Type B pancreatic cell (in vitro differentiated cells): Measurements from ENCODE around the gene DARS1. TPM values are rescaled to one million over a fixed set of nuclear protein-coding genes. Genes with fewer than 3 reads are reported as not detected.

ENCODE experiments used
- DNase-seq: peaks from one replicate; pipeline ENCODE4 v3.0.0; 2021; ENCODE audit warnings: mixed read lengths; ENCODE audit not compliant: unreplicated experiment; ENCODE audit errors: extremely low spot score
- H3K27ac Mint-ChIP-seq: 2 replicates; pipeline ENCODE4 v1.8.0; 2021; ENCODE audit warnings: mild to moderate bottlenecking, mixed read lengths
- H3K27me3 Mint-ChIP-seq: 2 replicates; pipeline ENCODE4 v1.8.0; 2021; ENCODE audit warnings: mixed read lengths
- H3K36me3 Mint-ChIP-seq: 2 replicates; pipeline ENCODE4 v1.8.0; 2021; ENCODE audit warnings: mixed read lengths
- H3K4me1 Mint-ChIP-seq: one replicate; pipeline ENCODE4 v1.8.0; 2021; ENCODE audit warnings: mixed read lengths; ENCODE audit not compliant: unreplicated experiment
- H3K4me3 Mint-ChIP-seq: 2 replicates; pipeline ENCODE4 v1.8.0; 2021; ENCODE audit warnings: mild to moderate bottlenecking, mixed read lengths
- H3K9me3 Mint-ChIP-seq: 2 replicates; pipeline ENCODE4 v1.8.0; 2021; ENCODE audit warnings: mixed read lengths
- total RNA-seq: library from RNA; stranded (reverse); gene quantifications from 2 replicates; pipeline ENCODE4 v1.2.1, GENCODE V29; 2021; ENCODE audit warnings: low replicate concordance
- TF ChIP-seq, protein P1 (sequence below): fragments of 200-600 bp; sonication (generic); conservative IDR thresholded peaks from 2 replicates; pipeline ENCODE4 v1.5.0; 2021; ENCODE audit warnings: antibody characterized with exemption, mild to moderate bottlenecking

DARS1 gene
- total RNA-seq, 1 donor from 2014 or later = 58.4 TPM

DNA sequence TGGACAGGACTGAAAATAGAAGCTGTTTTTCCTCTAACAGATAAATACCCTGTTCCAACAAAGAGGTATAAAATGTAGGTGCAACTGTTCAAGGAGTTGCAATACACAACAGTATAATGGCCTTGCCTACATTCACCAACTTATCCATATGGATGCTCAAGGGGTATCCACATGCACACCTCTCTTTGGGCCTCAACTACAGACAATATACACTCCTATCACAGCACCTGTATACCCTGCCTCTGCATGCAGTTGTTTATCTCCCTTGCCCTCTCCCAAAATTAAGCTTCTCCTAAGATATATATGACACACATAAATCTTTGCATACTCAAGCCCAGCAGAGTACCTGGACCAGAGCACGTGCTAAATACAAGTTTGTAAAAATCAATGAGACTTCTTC lies 37.3 kb downstream of the DARS1 start:
- H3K4me3 Mint-ChIP-seq = no peak overlapping the region
- TF ChIP-seq, protein P1, sequence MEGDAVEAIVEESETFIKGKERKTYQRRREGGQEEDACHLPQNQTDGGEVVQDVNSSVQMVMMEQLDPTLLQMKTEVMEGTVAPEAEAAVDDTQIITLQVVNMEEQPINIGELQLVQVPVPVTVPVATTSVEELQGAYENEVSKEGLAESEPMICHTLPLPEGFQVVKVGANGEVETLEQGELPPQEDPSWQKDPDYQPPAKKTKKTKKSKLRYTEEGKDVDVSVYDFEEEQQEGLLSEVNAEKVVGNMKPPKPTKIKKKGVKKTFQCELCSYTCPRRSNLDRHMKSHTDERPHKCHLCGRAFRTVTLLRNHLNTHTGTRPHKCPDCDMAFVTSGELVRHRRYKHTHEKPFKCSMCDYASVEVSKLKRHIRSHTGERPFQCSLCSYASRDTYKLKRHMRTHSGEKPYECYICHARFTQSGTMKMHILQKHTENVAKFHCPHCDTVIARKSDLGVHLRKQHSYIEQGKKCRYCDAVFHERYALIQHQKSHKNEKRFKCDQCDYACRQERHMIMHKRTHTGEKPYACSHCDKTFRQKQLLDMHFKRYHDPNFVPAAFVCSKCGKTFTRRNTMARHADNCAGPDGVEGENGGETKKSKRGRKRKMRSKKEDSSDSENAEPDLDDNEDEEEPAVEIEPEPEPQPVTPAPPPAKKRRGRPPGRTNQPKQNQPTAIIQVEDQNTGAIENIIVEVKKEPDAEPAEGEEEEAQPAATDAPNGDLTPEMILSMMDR = no peak
- no peaks in the 10 kb centered on the region for H3K27me3 Mint-ChIP-seq
- H3K9me3 Mint-ChIP-seq = no peaks in the 10 kb centered on the region
- peak overlapping the region; percentile 80 for H3K27ac Mint-ChIP-seq
- no peak for DNase-seq
- H3K36me3 Mint-ChIP-seq = peaks cover 31% of the 10 kb centered on the region
- peaks cover 8% of the 10 kb centered on the region for H3K4me1 Mint-ChIP-seq

DNA sequence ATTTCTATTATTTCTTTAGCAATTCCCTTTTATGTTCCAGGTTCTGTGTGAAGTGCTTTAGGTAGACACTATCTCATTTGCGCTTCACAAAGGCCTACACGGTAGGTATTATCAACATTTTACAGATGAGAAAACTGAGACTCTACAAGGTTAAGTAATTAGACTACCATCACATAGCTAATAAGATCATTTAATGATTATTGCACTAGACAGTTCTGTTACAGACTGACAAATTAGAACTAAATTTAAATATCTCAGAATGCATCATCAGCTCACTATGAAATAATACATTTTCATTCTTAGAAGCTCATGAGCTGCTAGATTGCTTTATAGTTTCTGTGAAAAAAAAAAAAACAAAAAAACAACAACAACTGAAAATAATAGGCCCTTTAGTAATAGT lies 37.9 kb downstream of the DARS1 start:
- TF ChIP-seq, protein P1 = no peak
- Mint-ChIP-seq H3K9me3 (no peaks in the 10 kb centered on the region), H3K36me3 (peaks cover 34% of the 10 kb centered on the region), H3K27me3 (no peaks in the 10 kb centered on the region), H3K4me3 (no peak overlapping the region), H3K4me1 (peaks cover 8% of the 10 kb centered on the region), H3K27ac (no peak overlapping the region)
- no peak for DNase-seq

DNA sequence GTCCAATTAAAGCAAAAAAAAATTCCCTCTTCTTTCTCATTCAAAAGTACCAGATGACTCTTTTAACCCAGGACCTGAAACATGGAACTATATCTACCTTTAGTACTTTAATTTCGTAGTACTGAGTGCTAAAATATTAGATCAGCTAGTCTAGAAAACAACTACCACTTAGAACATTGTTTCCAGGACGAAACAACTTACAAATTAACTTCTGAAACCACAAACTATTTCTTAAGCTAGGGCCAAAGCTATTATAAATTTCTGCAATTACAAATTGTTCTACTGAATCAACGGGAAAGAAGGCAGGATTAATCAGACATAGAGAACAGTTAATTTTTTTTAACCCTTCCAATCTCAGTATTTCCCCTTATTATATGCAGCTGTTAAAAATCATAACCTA lies 39.9 kb downstream of the DARS1 start:
- H3K4me3 Mint-ChIP-seq = no peak overlapping the region
- peaks cover 3% of the 10 kb centered on the region for H3K4me1 Mint-ChIP-seq
- TF ChIP-seq, protein P1 = no peak
- no peak overlapping the region for H3K27ac Mint-ChIP-seq
- no peak for DNase-seq
- H3K9me3 Mint-ChIP-seq = no peaks in the 10 kb centered on the region
- no peaks in the 10 kb centered on the region for H3K27me3 Mint-ChIP-seq
- H3K36me3 Mint-ChIP-seq = peaks cover 32% of the 10 kb centered on the region

DNA sequence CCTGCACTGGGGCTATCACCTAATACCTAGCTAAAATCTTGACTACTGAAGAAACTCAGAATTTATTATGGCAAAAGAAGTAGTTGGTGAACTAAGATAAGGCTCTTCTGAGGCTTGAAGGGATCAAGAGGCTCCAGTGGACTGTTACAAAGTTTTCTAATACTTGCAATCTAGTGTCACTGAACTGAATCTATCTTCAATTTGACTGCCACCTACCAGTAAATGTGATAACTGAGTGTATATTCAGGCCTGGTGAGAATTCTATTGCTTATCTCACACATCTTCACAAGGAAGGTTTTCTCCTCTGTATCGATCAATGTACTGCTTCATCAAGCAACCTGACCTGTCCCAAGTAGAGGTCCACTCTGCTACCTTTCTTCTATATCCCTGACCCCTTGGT lies 40.8 kb downstream of the DARS1 start:
- H3K9me3 Mint-ChIP-seq = no peaks in the 10 kb centered on the region
- TF ChIP-seq, protein P1 = no peak
- DNase-seq = no peak
- H3K27ac Mint-ChIP-seq = no peak overlapping the region
- H3K4me1 Mint-ChIP-seq = peaks cover 3% of the 10 kb centered on the region
- H3K4me3 Mint-ChIP-seq = no peak overlapping the region
- H3K36me3 Mint-ChIP-seq = peaks cover 38% of the 10 kb centered on the region
- no peaks in the 10 kb centered on the region for H3K27me3 Mint-ChIP-seq

DNA sequence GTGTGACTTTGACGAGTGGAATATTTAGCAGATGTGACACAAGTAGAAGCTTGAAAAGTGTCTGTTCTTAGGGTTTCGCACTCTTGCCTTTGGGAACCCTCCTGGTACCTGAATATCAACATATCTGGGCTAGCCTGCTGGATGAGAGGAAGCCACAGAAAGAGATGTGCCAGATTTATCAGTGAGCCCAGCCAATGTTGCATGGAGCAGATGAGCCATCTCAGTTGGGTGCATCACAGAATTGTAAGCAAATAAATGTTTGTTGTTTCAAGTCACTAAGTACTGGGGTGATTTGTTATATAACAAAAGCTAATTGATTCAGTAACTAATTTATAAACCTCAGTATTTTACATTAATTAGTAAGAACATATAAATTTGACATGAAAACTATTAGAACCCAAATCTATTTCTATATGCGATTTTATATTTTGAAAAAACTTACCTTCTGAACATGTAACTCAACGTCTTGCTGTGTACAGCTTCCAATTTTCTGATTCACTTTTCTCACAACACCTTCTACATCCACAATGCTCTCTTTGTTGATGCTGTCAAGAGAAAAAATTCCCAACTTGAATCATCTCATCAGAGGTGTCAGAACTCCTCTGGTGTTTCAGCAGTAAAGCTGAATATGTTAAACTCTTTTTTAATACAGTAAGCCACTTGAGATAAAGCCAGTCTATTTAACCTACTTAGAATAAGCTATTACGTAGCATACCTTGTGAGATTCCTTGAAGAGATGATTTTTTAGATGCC lies 42.3 kb downstream of the DARS1 start:
- no peak overlapping the region for H3K4me3 Mint-ChIP-seq
- TF ChIP-seq, protein P1 = no peak
- DNase-seq = no peak
- peaks cover 53% of the 10 kb centered on the region for H3K36me3 Mint-ChIP-seq
- H3K27me3 Mint-ChIP-seq = no peaks in the 10 kb centered on the region
- peaks cover 3% of the 10 kb centered on the region for H3K9me3 Mint-ChIP-seq
- no peak overlapping the region for H3K27ac Mint-ChIP-seq
- peaks cover 3% of the 10 kb centered on the region for H3K4me1 Mint-ChIP-seq
